ENCODE results near the gene PSEN1. TPM values are rescaled to one million over a fixed set of nuclear protein-coding genes. Genes with fewer than 3 reads are reported as not detected.

Gene PSEN1
- total and polyA plus RNA-seq, 2 donors (not counting 3 experiments of a cell fraction or from before 2014, with no cell fraction given): 16.5 to 36.8 TPM

DNA sequence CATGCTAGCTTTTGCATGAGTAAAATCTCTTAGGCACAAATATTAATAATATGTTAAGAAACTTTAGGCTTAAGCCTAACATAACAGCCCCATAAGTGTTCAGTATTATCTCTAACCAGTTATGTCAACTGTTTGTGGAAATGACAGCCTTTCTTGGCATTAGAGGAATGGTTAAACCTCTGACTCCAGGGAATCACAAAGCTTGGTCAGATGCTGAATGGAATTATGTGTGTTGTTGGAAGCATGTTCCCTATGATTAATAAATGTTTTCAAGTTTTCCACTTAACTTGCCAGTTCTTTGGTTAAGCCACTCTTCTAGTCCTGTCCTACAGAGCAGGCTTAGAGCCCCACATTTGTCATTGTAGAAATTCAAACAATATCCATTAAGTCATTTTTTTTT is 17.0 kb downstream of the PSEN1 start:
- H3K9ac ChIP-seq (replicated peaks; ENCODE audit: extremely low read depth, insufficient read depth, low read length): no peak overlapping the region
- no peak for DNase-seq (ENCODE audit: low read depth, low spot score)
- no peaks in the 10 kb centered on the region for H3K27me3 ChIP-seq (ENCODE audit: control insufficient read depth in 2 of 2, insufficient read depth in 2 of 2, low read length in 2 of 2)
- intact Hi-C loops (cut with micrococcal nuclease): no loop called here
- no peak for FAIRE-seq
- H3K4me3 ChIP-seq (replicated peaks in 1 of 3; ENCODE audit: insufficient read depth in 1 of 3, low read depth in 1 of 3, low read length in 3 of 3): no peak overlapping the region
- no peaks in the 10 kb centered on the region for H4K20me1 ChIP-seq (replicated peaks; ENCODE audit: control insufficient read depth, extremely low read depth, insufficient read depth, low read length)
- no peak overlapping the region for H3K27ac ChIP-seq (ENCODE audit: insufficient read depth, low read depth, low read length)
- H3K36me3 ChIP-seq (ENCODE audit: control insufficient read depth in 2 of 2, extremely low read depth in 1 of 2, insufficient read depth in 2 of 2, low read length in 2 of 2): peaks cover 7% of the 10 kb centered on the region in 2 experiments
- no TSS peak for BruUV-seq (replicated peaks)
- H3K4me1 ChIP-seq (ENCODE audit: control insufficient read depth, extremely low read depth, insufficient read depth, low read length): no peaks in the 10 kb centered on the region
- no peaks in the 10 kb centered on the region for H3K9me3 ChIP-seq (replicated peaks; ENCODE audit: control insufficient read depth, insufficient read depth, low read length)
- ChIA-PET CTCF (interaction anchor here (1.0 kb wide), 1 partner anchor 20 kb away, joined by 6 read pairs; no protein-coding TSS in a partner anchor), POLR2A (no interaction called here)
- no peak overlapping the region for H3K4me2 ChIP-seq (ENCODE audit: insufficient read depth, low read length)
- TF ChIP-seq JUN (IDR thresholded peaks at IDR 0.05; ENCODE audit: borderline replicate concordance, insufficient read depth, insufficient read length, low read depth) (no peak), POLR2A (IDR thresholded peaks at IDR 0.05; ENCODE audit: low read depth, low read length) (no peak), FOS (IDR thresholded peaks at IDR 0.05; ENCODE audit: borderline replicate concordance, insufficient read depth, low read length) (no peak), POLR2AphosphoS5 (IDR thresholded peaks at IDR 0.05; ENCODE audit: insufficient read depth, low read depth, low read length) (no peak), EZH2 (IDR thresholded peaks at IDR 0.05; ENCODE audit: borderline replicate concordance, low read depth, low read length, severe bottlenecking) (no peak), GATA2 (IDR thresholded peaks at IDR 0.05; ENCODE audit: insufficient read depth, insufficient read length, low read depth, low read length) (no peak), MYC (IDR thresholded peaks at IDR 0.05; ENCODE audit: low read depth, low read length) (no peak)
- TF ChIP-seq, protein P1, sequence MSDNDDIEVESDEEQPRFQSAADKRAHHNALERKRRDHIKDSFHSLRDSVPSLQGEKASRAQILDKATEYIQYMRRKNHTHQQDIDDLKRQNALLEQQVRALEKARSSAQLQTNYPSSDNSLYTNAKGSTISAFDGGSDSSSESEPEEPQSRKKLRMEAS (IDR thresholded peaks at IDR 0.05; ENCODE audit: insufficient read depth, insufficient read length): no peak
- TF ChIP-seq, protein P2, sequence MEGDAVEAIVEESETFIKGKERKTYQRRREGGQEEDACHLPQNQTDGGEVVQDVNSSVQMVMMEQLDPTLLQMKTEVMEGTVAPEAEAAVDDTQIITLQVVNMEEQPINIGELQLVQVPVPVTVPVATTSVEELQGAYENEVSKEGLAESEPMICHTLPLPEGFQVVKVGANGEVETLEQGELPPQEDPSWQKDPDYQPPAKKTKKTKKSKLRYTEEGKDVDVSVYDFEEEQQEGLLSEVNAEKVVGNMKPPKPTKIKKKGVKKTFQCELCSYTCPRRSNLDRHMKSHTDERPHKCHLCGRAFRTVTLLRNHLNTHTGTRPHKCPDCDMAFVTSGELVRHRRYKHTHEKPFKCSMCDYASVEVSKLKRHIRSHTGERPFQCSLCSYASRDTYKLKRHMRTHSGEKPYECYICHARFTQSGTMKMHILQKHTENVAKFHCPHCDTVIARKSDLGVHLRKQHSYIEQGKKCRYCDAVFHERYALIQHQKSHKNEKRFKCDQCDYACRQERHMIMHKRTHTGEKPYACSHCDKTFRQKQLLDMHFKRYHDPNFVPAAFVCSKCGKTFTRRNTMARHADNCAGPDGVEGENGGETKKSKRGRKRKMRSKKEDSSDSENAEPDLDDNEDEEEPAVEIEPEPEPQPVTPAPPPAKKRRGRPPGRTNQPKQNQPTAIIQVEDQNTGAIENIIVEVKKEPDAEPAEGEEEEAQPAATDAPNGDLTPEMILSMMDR (IDR thresholded peaks at IDR 0.05; ENCODE audit: extremely low read depth in 1 of 2, insufficient read depth in 1 of 2, low read depth in 1 of 2, low read length in 2 of 2): no peak
- no peaks in the 10 kb centered on the region for H3K79me2 ChIP-seq (ENCODE audit: control insufficient read depth, insufficient read depth, low read length)
- no peak overlapping the region for H2AFZ ChIP-seq (ENCODE audit: low read depth, low read length)
- dilution Hi-C loops (cut with MboI; ENCODE audit: extremely low pct_ligation_motif_present, low sequenced_read_pairs): no loop called here
- no peaks in the 10 kb centered on the region for H3K9me1 ChIP-seq (replicated peaks; ENCODE audit: control insufficient read depth, extremely low read depth, insufficient read depth, low read length)

Data from endothelial cell of umbilical vein (primary cell).